GM18907 (cell line): ENCODE measurements around the gene ANKS1B.

Source experiments
- ATAC-seq: cut with Tn5 transposase; IDR thresholded peaks from one replicate; pipeline ENCODE4 v1.9.1; 2021; ENCODE audit warnings: mild to moderate bottlenecking, moderate library complexity; ENCODE audit not compliant: unreplicated experiment

ANKS1B gene

DNA sequence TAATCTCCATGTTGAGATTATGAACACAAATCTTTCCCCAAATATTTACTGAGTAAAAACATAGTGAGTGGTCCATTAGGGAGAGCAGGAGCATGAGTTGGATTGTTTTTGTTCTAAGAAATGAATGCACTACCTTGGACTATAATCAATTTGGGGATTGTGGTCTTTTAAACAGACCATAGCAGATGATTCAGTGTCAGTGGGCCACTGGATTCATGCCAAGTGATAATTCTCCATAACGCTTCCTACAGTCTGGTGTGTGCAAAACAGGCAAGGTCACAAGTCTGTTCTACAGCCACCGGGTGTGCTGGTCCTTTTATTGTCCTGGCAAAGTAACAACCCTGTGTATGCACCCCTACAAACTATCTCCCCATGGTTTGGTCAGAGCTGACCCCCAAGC lies 1073.3 kb downstream of the ANKS1B start:
- no peak for ATAC-seq

DNA sequence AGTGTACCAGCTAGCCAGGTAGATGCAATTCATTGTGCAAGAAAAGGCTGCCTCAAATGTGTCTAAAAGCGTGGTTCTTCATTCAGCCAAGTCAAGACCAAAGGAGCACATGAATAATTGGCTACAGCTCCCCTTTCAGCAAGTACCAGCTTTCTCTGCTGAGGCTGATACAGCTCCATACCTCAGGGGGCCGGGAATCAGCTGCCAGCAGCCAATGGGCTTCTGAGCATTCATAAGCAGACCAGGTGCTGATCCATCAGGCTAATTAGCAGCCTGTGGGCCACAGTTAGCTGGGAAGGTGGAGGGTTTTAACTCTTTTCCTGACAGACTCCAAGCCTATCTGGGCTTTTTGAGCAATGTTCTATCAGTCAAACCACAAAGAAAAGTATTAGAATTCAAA lies 1075.0 kb downstream of the ANKS1B start:
- ATAC-seq, result no peak

GRCh38 chr12:98908866-98909265 lies 1075.9 kb downstream of the ANKS1B start:
- ATAC-seq, result no peak

DNA sequence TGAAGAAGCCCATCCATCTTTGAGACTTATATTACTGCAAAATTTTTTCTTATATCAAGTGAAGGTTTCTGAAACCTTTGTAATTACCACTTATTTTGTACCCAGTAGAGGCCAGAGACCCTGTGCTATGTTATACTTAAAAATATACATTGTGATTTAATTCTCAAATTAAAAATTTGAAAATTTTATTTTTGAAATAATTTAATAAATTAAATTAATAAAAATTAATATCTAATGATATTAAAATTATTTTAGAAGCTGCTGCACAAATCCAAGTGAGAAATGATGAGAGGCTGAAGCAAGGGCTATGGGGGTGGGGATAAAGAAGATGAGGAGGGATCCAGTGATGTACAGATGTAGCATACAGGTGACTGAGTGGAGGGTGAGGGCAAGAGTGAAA lies 1080.9 kb downstream of the ANKS1B start:
- no peak for ATAC-seq

- ATAC-seq, result no peak
Measured at GRCh38 chr12:98901189-98901588, 1083.5 kb downstream of the ANKS1B start.

DNA sequence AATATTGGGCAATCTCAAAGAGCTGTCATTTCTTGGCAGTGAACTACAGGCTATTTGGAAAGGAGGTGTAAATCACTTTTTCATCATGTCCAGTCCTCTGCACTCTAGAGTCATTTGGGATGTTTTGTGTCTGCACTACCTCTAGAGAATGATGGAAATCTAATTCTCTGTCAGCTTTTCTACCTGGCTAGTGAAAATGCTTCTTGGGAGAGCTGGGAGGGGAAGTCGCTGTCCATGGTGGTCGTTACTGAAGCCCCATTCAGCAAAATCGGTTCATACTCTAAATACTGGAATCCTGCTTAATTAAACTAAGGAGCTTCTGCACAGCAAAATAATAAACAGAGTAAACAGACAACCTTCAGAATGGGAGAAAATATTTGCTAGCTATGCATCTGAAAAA lies 1087.8 kb downstream of the ANKS1B start:
- ATAC-seq, result no peak

DNA sequence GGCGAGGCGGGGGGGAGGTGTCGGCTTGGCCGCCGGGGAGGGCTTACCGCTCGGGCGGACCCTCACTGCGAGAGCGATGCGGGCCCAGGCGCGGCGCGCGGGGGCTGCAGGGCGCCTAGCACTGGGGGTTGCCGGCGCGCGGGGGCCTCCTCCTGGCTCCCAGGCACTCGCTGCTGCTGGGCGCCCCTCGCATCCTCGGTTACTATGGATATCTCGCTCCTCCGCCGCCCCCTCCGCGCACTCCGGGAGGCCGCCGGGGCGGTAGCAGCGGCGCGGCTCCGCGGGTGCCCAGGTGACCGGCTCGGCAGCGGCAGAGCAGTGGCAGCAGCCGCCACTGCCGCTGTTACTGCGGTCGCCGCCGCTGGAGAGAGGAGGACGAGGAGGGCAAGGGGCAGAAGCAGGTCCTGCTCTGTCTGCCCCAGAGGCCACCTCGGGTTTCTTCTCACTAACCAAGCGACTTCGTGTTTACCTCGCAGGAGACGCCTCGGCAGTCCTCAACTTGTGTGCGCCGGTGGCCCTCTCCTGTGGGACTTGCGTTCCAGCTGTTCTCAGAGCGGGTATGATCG lies 1089.6 kb downstream of the ANKS1B start:
- ATAC-seq, result no peak

DNA sequence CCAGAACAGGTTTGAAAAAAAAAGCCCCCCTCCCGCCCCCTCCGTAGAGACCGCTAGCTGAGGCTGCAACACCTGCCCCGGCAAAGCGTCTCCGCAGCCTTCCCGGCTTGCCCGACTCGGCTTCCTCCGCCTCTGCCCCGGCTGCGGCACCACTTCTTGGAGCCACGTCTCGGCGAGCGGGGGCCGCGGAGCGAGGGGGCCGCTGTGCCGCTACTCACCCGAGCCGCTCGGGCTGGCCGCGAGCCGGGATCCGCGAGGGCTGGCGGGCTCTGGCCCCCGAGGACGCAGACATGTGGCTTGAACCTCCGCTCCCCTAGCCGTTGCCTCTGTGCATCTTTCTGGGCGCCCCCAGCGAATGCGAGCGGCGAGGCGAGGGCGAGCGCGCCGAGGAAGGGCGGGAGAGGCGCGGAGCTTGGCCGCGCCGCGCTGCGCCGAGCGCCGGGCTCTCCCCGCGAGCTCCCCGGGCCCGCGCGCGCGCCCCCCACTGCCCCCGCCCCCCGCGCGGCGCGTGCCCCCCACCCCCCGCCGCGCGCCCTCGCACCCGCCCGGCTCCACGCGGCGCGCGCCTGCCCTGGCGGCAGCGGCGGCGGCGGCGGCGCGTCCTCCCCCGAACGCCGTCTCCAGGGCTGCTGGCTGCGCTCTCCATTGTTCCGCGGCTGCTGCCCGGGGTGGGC lies 1090.2 kb downstream of the ANKS1B start:
- no peak for ATAC-seq

- no peak for ATAC-seq
Measured at GRCh38 chr12:98893675-98894411, 1090.9 kb downstream of the ANKS1B start.

DNA sequence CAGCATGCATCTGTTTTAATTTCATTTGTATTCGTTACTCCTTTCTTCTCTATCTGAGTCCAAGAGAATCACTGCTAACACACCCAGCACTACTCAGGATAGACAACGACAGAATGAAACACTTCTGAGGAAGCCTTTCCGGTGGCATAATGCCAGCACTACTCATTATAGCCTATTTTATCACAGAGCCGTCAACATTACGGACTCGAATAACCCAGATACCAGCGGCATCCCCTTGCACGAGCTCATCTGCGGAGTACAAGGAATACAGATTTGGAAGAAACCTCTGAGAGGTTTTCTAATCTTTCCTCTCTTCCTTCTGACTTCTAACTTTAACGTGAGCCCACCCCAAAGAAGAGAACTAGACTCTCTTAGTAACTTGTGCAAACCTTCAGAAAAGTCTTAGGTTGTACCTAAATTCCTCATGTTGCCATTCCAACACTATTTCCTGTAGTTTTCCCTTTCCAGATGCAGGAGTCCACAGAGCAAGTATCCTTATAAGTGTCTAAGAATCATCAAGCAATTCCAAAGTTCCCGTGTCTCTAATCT lies 1091.5 kb downstream of the ANKS1B start:
- no peak for ATAC-seq

DNA sequence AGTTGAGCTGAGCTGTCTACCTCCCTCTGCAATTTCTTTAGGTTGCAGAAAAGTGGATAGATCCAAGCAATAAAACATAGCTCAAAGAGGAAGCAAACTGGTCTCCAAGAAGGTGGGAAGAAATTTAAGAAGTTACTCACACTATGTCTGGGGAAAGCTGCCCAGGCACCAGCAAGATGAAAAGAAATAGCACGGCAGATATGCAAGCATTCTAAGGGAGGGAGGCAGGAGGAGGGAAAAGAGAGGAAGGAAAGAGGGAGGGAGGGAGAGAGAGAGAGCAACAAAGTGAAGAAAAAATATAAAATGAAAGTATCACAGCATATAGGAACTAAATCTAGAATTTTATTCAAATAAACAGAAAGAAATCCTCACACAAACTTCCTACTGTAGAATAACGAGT lies 1099.0 kb downstream of the ANKS1B start:
- no peak for ATAC-seq

- no peak for ATAC-seq
Measured at GRCh38 chr12:98883231-98883630, 1101.5 kb downstream of the ANKS1B start.

DNA sequence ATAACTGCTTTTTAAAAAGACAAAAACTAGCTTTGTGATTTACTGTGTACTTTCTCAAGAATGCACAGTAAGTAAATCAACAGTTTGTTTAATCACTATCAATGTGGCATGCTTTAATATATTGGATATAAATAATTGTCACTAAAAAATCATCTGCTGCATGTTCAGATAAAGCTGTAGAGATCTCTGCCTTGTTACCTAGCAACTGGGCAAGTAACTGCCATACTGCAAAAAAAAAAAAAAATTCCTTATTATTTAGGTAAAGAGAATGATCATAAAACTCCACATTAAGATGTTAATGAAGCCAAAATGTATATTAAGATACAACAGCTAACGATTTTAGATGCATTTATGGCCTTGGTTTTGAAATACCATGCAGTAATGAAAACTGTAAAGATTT lies 1102.2 kb downstream of the ANKS1B start:
- ATAC-seq, result no peak

- ATAC-seq, result no peak
Measured at GRCh38 chr12:98873776-98874175, 1111.0 kb downstream of the ANKS1B start.

DNA sequence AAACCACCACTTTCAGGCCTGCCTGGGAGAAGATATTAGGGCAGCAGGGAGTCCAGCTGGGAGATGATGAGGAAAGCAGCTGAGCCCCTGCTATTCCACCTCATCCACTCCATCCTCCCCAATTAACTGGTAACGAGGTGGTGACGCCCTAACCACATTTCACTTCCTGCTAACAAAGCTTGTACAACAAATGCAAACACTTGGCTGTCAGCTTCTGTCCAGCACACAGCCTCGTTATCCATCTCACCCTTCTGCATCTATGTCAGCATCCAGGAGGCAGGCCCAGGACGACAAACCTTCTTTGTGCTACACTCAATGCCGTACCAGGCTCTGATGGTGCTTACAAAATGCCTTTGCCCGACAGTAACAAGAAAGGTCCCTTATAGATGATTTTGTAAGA lies 1114.2 kb downstream of the ANKS1B start:
- no peak for ATAC-seq

DNA sequence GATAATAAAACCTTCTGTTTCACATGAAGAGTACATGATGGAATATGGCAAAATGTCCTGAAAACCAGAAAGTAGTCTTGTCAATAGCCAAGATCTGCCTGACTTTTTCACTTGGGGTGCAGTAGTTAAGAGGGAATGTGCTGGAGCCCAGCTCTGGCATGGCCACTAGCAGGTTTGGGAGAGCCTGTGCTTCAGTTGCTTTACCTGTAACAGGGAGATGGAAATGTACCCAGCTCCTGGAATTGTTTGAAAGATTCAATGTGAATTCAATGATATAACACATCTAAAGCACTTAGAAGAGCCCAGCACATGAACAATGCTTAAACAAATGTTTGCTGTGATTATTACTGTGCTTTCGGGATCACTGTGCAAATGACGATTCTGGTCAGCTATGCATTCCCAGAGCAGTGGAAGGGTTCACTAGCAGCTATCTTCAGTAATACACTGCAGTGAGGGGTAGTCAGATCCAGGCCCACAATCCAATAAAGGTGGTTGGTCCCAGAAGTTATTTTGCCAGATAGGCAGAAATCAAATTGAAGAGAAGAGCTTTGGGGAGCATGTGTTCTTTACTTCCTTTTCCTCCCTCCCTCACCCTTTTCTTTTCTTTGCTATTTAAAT lies 1114.7 kb downstream of the ANKS1B start:
- ATAC-seq, result no peak

DNA sequence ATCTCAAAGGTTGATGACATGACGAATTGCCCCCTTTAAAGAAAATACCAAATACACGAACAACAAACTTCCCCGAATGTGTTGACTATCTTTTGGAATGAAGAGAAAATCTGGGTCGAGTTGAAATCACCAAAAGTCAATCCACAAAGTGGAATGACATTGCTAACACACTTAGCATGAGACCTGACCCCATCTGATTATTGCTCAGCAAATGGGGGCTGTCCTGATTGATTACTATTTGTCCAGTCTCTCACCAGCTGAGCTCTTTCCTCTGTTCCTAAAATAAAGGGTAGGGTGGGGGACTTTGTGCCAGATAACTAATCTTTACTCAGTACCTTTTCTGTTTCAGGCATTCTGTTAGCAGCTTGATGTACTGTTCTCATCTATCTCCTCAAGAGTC lies 1116.2 kb downstream of the ANKS1B start:
- no peak for ATAC-seq

DNA sequence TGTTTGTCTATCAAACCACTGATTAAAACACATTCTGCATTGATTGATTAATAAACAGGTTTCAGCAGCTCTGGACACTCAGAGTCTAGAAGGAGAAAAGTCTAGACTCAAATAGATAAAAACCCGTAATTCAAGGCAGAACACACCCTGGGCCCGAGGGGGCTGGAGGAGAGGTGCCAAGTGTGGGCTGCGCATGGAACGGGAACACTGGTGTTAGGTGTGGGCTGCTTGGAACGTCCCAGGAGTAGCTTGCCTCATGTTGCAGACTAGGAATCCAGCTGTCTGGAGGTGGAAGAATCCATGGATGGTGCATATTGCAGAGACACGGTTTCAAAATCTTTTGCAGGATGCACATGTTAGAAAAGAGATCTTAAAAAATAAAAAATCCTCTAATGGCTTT lies 1116.7 kb downstream of the ANKS1B start:
- ATAC-seq, result no peak

GRCh38 chr12:98864363-98864762 lies 1120.4 kb downstream of the ANKS1B start:
- no peak for ATAC-seq

GRCh38 chr12:98863167-98863566 lies 1121.6 kb downstream of the ANKS1B start:
- ATAC-seq, result no peak

- no peak for ATAC-seq
Measured at GRCh38 chr12:98861251-98861650, 1123.5 kb downstream of the ANKS1B start.
